HG03354 (cell line): Measurements from ENCODE around the gene RAD51B.
A peak's percentile ranks its signal among the peaks of the same experiment; 100 is the strongest.
"Not testable (repeated sequence)": the region's sequence is repeated elsewhere in the genome, so short reads cannot be mapped to it uniquely, and the experiment has no call there.

ENCODE experiments used
- ATAC-seq: cut with Tn5 transposase; IDR thresholded peaks from one replicate; pipeline ENCODE4 v1.9.1; 2021; ENCODE audit warnings: mild to moderate bottlenecking; ENCODE audit not compliant: unreplicated experiment, poor library complexity, severe bottlenecking

Gene RAD51B

DNA sequence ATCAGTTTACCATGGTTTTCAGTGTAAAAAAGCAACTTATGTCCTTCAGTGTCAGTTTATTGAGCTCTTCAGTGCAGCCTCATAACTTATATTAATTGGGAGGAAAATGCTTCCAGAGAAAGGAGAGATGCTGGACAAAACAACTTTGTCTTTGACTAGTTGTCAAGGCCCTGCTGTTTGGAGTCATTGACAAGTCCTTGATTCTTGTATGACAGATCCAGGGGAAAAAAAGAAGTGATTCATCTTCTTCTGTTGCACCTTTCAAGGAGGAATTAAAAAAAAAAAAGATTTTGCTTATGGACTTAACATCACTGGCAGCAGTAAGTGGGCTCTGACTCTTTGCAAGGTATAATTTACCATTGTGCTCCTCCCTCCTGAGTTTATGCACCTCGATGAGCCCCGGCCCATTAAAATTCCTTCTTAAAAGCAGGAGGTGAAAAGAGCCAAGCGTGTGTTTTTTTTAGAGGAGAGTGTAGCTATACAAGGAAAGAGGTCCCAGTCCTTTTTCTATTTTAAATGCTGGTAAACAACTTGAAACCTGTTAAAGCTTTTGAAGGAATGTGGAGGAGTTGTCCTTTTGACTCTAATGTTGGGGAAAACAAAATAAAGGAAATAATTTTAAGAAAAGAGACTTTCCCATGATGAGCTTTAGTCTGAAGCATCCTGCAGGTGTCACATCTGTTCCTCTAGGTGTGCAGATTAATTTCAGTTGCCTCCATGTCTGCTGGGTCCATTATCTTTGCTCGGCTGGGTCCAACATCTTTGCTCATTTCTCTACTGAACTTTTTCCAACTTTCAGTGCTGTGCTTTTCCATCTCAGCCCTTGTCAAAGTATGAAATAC is 431.6 kb downstream of the RAD51B start:
- ATAC-seq = no peak

DNA sequence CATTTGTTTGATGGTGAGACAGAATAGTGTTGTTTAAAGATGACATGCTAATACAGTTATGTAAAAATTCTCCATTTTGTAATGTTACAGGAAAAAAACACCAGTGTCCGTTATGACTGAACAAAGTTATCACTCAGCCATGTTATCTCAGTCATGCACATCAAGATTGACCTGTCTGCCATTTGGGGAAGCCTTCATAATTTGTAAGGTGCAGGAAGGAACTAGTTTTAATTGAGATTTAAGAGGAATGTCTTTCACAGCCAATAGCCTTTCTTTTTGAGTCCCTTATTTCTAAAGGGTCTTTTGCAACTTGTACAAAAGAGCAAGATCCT is 432.2 kb downstream of the RAD51B start:
- ATAC-seq = no peak

DNA sequence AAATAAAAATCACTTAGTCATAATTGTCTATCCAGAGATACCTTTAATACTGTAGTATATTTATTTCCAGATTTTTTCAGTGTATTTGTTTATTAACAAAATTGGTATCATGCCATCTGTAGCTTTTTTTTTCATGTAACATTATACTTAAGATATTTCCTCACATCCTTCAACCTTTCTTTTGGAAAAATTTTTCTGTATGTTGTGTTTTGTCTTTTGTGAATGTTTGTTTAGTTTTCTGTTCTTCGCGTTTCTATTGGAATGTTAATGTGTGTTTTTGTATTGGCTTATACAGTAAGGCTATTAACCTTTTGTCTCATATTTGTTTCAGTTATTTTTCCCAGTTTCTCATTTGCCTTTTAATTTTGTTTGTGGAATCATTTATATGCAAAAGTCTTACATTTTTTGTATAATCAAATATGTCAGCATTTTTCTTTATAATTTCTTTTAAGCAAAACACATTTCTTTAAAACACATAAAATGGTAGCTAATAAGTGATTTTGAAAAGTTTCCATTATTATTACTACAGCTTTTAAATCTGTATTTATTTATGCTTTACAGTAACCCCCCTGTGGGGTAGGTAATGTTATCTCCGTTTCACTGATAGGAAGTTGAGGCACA is 433.7 kb downstream of the RAD51B start:
- ATAC-seq = no peak

DNA sequence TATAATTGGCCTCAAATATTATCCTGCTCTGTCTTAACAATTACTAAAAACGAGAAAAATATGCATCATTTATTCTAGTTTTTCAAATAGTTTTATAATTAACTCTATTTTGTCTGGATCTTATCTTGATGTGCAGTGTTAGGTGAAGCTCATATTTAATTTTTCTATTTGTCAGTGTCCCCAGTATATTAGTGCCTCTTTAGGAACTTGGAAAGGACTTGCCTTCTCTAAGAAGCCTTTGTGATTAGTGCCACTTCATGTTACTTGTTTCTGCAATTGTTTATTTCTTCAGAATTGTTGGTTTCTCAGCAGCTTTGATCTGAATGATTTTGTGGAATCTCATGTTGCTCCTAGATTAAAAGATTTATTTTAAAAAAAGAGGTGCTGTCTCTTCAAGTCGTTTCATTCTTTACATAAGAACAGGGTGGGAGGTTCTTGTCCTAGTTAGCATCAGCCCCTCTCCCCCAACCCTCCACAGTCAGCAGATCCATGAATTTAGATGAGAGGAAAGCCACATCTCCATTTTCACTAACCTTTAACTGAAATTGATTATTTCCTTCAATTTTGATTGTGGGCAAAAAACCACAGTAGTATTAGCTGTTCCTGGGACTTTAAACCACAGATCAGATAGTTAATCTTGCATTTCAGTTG is 434.4 kb downstream of the RAD51B start:
- ATAC-seq = no peak

DNA sequence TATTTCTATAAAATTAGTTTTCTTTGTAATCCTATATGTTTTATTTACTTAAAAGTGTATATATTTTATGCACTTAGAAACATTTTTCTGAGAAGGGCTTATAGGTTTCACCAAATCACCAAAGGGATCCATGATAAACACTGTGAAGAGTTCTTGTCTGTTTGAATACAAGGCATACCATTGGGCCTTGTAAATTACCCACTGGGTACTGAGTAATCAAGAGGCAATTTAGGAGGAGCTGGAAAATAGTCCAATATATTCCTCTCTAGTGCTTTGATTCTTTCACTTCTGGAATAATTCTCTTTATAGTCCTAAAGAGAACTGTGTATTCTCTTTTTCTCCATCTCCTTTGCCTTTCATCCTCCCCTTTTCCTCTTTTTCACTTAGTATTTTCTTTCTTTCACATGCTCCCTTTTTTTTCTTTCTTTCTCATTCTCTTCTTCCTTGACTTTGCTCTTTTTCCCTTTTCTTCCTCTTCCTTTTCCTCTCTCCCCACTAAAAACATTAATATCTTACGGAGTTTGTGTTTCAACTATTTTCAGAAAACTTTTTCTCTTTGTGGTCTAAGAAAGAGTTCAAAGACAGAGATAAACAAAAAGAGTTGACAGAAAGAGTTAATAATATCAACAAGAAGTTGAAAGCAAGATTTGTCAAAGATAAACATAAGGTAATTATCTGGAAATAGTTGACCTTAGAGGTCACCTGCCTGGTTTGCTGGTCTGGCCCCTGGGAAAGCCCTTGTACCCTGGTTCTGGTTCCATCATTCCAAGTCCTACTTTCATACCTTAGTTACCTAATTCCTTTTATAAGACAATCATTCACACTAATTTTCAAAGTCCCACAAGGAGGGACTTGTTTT is 435.3 kb downstream of the RAD51B start:
- ATAC-seq = no peak

DNA sequence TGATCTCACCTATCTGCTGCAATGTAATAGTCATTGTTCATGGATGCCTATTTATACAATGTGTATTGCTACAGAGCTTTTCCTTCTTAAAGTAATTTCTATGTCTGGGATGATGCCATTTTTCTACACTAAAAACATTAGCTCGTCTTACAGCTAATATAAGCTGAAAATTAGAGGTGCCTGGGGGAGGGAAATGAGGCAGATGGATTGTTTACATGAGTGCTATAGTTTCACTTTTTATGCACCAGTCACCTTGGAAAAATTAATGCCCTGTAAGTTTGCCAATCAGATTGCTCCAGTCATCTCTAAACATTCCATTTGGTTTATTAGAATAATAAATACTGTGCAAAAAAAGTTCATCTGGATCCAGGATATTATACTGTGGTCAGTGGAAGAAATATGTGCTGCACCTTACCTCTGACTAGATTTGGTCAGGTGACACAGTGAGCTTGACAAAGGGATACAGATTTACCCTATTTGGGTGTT is 436.2 kb downstream of the RAD51B start:
- ATAC-seq = no peak

DNA sequence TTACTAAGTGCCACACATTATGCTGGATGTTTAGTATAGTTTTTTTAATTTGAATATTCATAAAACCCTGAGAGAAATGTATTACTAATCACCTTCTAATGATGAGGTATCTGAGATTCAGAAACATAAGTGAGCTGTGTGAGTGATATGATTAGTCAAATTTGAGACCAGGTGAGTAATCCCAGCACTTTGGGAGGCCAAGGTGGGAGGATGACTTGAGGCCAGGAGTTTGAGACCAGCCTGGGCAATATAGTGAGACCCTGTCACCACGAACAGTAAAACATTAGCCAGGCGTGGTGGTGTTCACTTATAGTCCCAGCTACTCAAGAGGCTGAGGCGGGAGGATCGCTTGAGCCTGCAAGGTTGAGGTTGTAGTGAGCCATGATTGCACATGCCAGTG is 438.4 kb downstream of the RAD51B start:
- ATAC-seq = no peak

DNA sequence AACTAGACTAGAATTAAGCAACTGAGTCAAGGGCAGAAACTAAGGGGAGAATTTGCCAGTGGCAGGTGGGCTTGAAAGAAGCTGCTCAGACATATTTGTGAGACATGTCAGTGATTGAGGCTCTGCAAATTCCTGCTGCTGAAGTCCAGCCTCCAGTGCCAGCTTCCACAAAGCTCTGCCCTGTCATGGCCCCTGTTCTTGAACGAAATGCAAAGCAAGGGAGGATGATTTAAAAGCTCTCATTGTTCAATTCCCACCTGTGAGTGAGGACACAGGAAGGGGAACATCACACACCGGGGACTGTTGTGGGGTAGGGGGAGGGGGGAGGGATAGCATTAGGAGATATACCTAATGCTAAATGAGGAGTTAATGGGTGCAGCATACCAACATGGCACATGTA is 439.4 kb downstream of the RAD51B start:
- ATAC-seq = not testable (repeated sequence)

DNA sequence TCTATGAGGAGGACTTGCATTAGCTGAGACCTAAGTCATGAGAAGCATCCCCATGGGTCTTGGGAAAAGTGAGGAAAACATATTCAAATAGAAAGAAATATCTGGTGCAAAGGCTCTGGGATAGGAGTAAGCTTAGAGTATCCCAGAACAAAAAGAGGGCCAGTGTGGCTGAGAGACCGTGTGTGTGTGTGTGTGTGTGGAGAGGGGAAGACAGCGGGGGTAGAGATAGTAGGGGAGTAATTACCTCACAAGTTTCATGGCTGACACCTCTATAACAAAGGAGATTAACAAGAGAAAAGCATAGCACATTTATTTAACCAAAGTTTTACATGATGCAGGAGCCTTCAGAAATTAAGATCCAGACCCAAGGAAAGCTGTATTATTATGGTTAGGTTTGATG is 440.5 kb downstream of the RAD51B start:
- ATAC-seq = no peak

DNA sequence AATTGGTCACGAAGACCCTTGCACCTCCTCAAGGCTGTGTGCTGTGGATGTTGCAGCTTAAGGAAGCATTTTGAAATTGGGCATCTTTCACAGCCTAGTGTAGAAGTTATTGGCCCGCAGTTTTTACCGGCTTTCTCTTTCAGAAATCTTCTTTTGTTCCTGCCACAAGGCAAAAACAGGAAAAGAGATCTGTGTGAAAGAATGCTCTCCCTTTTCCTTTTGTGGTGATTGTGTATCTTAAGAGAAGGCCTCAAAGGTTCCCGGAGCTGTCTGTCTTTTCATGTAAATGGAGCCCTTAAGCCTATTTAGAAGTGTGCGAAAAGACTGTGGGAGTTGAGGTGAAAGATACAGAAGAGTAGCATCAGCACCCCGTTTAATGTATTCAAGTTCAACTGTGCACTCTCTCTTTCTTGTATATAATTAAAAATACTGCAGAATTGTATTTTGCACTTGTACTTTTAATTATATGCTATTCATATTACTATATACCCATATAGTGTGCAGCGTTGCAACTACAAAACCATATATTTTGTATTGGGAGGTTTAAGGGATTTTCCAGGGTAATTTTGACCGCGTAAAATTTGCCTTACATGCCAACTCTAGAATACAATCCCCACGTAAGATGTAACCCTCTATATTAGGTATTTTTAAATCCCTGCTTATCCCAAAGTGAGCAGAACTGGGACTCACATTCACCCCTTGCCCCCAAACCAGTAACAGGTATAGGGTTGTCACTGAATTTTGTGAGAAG is 441.7 kb downstream of the RAD51B start:
- no peak for ATAC-seq

DNA sequence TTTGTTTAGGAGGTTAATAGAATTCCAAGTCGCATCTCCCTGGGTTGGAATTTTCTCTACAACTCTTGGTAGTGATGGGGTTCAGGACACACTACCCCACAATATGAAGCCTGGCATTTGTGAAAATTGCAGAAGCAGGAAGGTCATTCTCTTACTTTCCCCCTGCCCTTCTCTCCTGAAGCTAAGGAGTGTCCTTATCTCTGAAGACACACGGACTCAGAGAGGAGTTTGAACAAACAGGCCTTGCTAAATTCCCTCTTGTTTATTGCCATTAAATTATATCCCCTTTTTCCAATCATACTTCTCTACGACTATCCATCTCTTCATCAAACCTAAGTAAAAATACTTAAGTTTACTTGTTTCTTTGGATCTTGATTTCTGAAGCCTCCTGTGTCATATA is 443.0 kb downstream of the RAD51B start:
- ATAC-seq = no peak

DNA sequence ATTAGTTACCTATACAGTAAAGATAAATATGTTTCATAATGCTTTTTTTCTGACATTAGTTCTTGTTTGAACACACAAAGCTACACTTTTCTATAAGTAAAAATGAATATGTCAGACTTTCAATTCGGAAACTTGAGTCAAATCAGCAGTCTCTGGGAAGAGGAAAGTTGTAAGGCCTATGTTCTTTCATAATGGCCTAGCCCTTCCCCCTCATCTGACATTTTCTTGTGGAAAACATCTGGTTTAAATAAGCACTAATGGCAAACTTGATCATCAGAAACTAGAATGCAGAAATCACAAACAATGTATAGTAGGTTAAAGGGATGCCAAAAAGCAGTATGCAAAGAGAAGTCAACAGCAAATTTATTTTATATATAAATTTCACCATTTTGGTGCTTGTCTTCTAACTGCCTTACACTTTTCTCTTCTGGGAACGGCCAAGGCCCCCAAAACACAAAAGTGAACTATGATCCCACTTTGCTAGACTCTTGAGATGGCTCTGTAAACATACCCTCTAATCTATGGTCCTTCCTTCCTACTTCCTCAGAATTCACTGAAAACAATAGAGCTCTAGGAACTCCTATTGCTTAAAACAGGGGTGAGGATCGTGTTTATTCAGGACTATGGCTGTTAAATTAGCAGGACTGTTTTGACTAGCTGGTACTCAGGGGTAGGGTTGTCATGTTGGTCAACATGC is 444.1 kb downstream of the RAD51B start:
- ATAC-seq = no peak

DNA sequence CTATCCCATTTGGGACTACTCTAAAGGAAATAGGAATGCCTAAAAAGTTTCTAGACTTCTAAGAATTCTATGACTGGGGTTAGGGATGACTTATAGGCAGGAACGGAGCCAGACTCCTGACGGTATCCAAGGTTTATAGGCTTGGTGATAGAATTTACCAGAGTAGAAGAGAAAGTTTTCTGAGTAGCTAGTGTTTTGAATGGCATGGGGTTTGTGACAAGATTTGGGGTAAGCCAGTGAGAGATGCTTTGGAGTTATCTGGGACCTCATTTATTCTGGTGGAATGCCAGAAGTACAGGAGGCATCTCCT is 444.6 kb downstream of the RAD51B start:
- ATAC-seq = no peak

DNA sequence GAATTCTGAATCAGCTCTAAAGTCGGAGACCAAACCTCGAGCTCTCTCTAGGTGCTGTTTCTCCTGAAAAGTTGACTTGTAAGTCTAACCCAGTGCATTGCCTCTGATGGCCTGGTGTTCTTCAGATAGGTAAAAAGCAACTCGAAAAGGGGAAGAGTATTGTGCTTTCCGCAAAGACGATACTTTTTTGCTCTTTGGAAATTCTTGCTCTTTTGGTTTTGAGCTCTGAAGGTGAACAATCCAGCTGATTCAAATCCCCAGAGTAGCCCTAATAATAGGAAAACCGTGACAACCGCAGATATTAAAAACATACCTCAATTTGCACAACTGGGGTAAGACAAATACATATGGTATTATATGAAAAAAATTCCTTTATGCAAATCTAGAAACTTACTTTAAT is 447.4 kb downstream of the RAD51B start:
- ATAC-seq = no peak

DNA sequence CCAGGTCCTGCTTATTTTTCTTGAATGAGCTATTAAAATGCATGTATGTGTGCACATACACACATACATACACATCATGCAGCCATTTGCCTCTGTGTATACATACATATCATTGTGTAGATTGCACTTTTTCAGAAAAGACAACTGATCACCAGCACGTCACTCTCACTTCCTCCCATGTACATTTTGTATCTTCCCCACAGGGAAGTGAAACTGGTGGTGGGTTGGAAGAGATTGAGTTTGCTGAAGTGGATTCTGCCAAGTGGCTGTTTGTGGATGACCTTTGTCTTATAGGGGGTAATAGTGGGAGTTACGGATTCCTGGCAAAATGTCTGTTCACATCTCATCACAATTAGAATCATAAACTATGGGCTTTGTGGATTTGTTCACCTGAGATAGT is 448.6 kb downstream of the RAD51B start:
- ATAC-seq = peak; percentile 72

DNA sequence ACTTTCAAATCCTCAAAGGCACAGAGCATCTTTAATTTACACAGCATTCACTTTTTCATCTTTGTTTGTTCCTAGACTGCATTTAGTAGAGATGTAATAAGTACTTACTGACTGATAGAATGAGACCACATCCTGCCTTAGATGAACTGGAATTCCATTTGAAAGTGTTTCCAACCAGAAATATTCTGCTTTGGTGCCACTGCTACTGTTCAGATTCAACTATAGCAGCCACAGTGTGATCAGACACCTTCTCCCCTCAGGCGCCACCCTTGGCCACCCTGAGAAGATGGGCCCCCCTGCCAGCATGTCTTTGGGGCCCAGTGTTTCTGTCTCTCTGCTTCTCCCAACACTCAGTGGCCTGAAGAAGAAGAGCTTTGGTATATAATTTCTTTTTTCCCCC is 449.1 kb downstream of the RAD51B start:
- no peak for ATAC-seq

DNA sequence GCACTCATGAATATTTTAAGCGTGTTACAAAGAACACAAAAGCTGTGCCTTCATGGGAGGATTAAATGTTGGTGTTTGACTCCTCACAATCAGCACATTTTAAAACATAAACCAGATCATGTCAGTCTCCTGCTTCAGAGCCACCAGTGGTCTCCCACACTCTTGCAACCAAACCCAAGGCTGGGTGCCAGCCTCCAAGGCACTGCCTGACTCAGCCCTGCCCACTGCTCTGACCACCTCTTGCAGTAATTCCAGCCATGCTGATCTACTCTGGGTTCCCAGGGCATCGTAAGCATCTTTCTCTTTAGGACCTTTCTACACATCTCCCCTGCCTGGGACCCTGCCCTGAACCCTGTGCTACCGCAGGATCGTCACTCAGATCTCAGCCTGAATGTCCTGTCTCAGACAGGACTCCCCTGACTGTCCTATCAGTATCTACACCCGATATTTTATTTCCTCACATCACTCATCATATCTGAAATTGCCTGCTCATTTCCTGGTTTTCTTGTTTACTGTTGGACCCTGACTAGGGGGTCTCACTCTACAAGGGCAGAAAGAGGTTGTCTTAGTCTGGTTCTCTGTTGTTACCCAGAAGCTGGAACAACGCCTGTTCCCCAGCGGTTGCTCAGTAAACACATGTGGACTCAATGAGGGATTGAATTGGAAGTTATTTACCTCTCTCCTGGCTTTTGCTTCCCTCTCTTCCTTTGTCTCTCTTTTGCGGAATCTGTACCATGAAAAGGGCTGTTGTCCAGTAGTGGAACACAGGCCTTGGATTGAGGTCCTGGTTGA is 449.8 kb downstream of the RAD51B start:
- no peak for ATAC-seq

DNA sequence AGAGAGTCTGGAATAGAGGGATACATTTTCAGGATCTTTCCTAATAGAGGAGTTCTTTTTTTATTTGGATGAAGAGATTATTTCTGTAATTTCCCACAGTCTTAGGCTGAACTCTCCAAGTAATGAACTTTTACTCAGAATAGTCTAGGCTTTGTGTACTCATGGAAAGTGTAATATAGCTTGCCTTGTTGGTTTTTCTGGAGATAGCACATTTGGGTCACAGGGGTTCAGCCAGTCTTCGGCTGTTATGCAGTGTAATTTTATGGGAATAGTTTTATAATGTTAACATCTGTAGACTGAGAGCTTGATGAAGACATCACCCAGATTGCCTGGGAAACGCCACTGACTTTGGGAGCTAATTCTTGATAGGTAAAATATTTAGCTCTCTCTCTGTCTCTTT is 450.8 kb downstream of the RAD51B start:
- ATAC-seq = no peak
